WTC11 (cell line): ENCODE data around the gene OPN3.

ENCODE experiments used
- ATF3 ChIP-seq: sonication (generic); formaldehyde crosslinking; conservative IDR thresholded peaks from 2 replicates; pipeline ENCODE4 v1.8.1; 2022; ENCODE audit warnings: mild to moderate bottlenecking, missing genetic modification reagents
- CREB1 ChIP-seq: sonication (generic); formaldehyde crosslinking; IDR thresholded peaks from 2 replicates; pipeline ENCODE4 v1.8.0; 2023; ENCODE audit warnings: mild to moderate bottlenecking, missing genetic modification reagents
- CTCF ChIP-seq: fragments of 200-600 bp; IDR thresholded peaks from 2 replicates; pipeline ENCODE4 v1.8.0; 2022; ENCODE audit warnings: antibody characterized with exemption
- IRF2 ChIP-seq: sonication (generic); formaldehyde crosslinking; IDR thresholded peaks from 2 replicates; pipeline ENCODE4 v1.8.0; 2022; ENCODE audit warnings: low read depth, missing genetic modification reagents, borderline replicate concordance
- KAT7 ChIP-seq: sonication (generic); formaldehyde crosslinking; IDR thresholded peaks from 2 replicates; pipeline ENCODE4 v1.8.1; 2023; ENCODE audit warnings: missing genetic modification reagents, mild to moderate bottlenecking, borderline replicate concordance
- NR2C2 ChIP-seq: sonication (generic); formaldehyde crosslinking; IDR thresholded peaks from 2 replicates; pipeline ENCODE4 v1.8.0; 2022; ENCODE audit warnings: mild to moderate bottlenecking, missing genetic modification reagents
- PRDM15 ChIP-seq: sonication (generic); formaldehyde crosslinking; IDR thresholded peaks from 2 replicates; pipeline ENCODE4 v1.8.0; 2022; ENCODE audit warnings: missing genetic modification reagents
- TCF7 ChIP-seq: sonication (generic); formaldehyde crosslinking; IDR thresholded peaks from 2 replicates; pipeline ENCODE4 v1.8.0; 2022; ENCODE audit warnings: mild to moderate bottlenecking, low read depth, missing genetic modification reagents, moderate library complexity
- TEAD4 ChIP-seq: sonication (generic); formaldehyde crosslinking; IDR thresholded peaks from 2 replicates; pipeline ENCODE4 v1.8.0; 2022; ENCODE audit warnings: mild to moderate bottlenecking, missing genetic modification reagents

GRCh38 chr1:241642593-241642944, 2.4 kb upstream of the OPN3 start:
- TF ChIP-seq TCF7 (no peak), CREB1 (CRISPR knock-in tag) (no peak), ATF3 (CRISPR knock-in tag) (no peak), CTCF (no peak), TEAD4 (CRISPR knock-in tag) (no peak), KAT7 (no peak), PRDM15 (CRISPR knock-in tag) (no peak), IRF2 (CRISPR knock-in tag) (no peak), NR2C2 (CRISPR knock-in tag) (no peak)
